HepG2 (cell line): ENCODE measurements around the gene HHLA2. TPM values are rescaled to one million over a fixed set of nuclear protein-coding genes. Genes with fewer than 3 reads are reported as not detected.
"Not testable (repeated sequence)": the region's sequence is repeated elsewhere in the genome, so short reads cannot be mapped to it uniquely, and the experiment has no call there.

Source experiments
- ATAC-seq: fragments of 200-7000 bp; cut with Tn5 transposase; 3 replicates; pipeline ENCODE4 v1.9.1; 2020; ENCODE audit warnings: mild to moderate bottlenecking, moderate library complexity
- BruUV-seq: library from RNA; stranded (reverse); fragments of 400-500 nt; replicated peaks from 2 replicates; lab custom pipeline; 2021; lab: Mats Ljungman, UMichigan
- CTCF ChIA-PET: fragments of 300-600 bp; formaldehyde crosslinking; extraction: SDS; loops from one replicate; lab custom pipeline; 2021; ENCODE audit warnings: low total read pairs, inconsistent platforms, low intra/inter-chr PET ratio; lab: Yijun Ruan, JAX
- POLR2A ChIA-PET: fragments of 350-600 bp; sonication (Branson Sonifier 250); formaldehyde crosslinking; loops from one replicate; lab custom pipeline; 2020; ENCODE audit warnings: antibody characterized with exemption, inconsistent platforms; lab: Yijun Ruan, JAX
- DNase-seq: peaks from one replicate; pipeline ENCODE4 v3.0.0-alpha.2; 2015; ENCODE audit warnings: low spot score
- FAIRE-seq: peaks from 3 replicates; lab custom pipeline; 2011; peaks lifted over from hg19 to GRCh38; lab: Jason Lieb, UNC
- H2AFZ ChIP-seq: one replicate; pipeline ENCODE4 v1.6.1; 2011; ENCODE audit warnings: low read length, inconsistent platforms
- H3K27ac ChIP-seq: fragments of 300-600 bp; 3 replicates; pipeline ENCODE4 v1.8.0; 2011; ENCODE audit warnings: mixed run types, mild to moderate bottlenecking, mixed read lengths, low read length, inconsistent platforms; ENCODE audit not compliant: insufficient read depth; ENCODE audit errors: extremely low read length
- H3K27me3 ChIP-seq, 2 experiments: fragments of 200-600 bp in 1 of 2; 2 replicates in 1 of 2; 3 replicates in 1 of 2; pipeline versions ENCODE4 v1.6.0 to v1.8.0; 2011; ENCODE audit warnings: low read length in 2 of 2, mild to moderate bottlenecking in 2 of 2, moderate library complexity in 2 of 2, inconsistent platforms in 1 of 2; ENCODE audit not compliant: insufficient read depth in 2 of 2, control insufficient read depth in 1 of 2
- H3K36me3 ChIP-seq, 2 experiments: fragments of 200-600 bp in 1 of 2; replicated peaks in 1 of 2; 2 replicates in 1 of 2; 3 replicates in 1 of 2; pipeline versions ENCODE4 v1.5.1 to v1.8.0; 2011; ENCODE audit warnings: low read length in 2 of 2, inconsistent platforms in 1 of 2; ENCODE audit not compliant: insufficient read depth in 2 of 2, control insufficient read depth in 1 of 2
- H3K4me1 ChIP-seq: 2 replicates; pipeline ENCODE4 v1.5.1; 2012; ENCODE audit warnings: low read length, inconsistent platforms; ENCODE audit not compliant: insufficient read depth
- H3K4me2 ChIP-seq: 2 replicates; pipeline ENCODE4 v1.6.0; 2011; ENCODE audit warnings: low read depth, low read length, inconsistent platforms
- H3K4me3 ChIP-seq, 3 experiments: fragments of 200-600 bp in 1 of 3; sonication (generic), shearing (Covaris generic) in 1 of 3; replicated peaks in 1 of 3; 2 replicates each; pipeline ENCODE4 v1.5.1; 2011 to 2016; ENCODE audit warnings: low read length in 3 of 3, inconsistent platforms in 2 of 3, low read depth in 2 of 3, mild to moderate bottlenecking in 2 of 3, control low read depth in 1 of 3, mixed read lengths in 1 of 3; ENCODE audit not compliant: insufficient read depth in 1 of 3
- H3K79me2 ChIP-seq: one replicate; pipeline ENCODE4 v1.6.1; 2011; ENCODE audit warnings: low read length, inconsistent platforms; ENCODE audit not compliant: insufficient read depth
- H3K9ac ChIP-seq: 2 replicates; pipeline ENCODE4 v1.6.0; 2011; ENCODE audit warnings: mild to moderate bottlenecking, low read depth, low read length, inconsistent platforms; ENCODE audit not compliant: insufficient read depth
- H3K9me3 ChIP-seq: 2 replicates; pipeline ENCODE4 v1.5.1; 2012; ENCODE audit warnings: mild to moderate bottlenecking, low read length
- H4K20me1 ChIP-seq: 2 replicates; pipeline ENCODE4 v1.6.0; 2011; ENCODE audit warnings: inconsistent platforms, mild to moderate bottlenecking, low read length, moderate library complexity; ENCODE audit not compliant: insufficient read depth
- AHR ChIP-seq: IDR thresholded peaks from 2 replicates; pipeline ENCODE4 v1.6.1; 2018; ENCODE audit warnings: missing genetic modification reagents, missing compliant biosample characterization
- MAF1 ChIP-seq: sonication (generic); formaldehyde crosslinking; IDR thresholded peaks from 2 replicates; pipeline ENCODE4 v1.5.0; 2020; ENCODE audit warnings: missing genetic modification reagents, borderline replicate concordance
- MAFF ChIP-seq: IDR thresholded peaks from 2 replicates; pipeline ENCODE4 v1.6.1; 2011; ENCODE audit warnings: low read depth, low read length, improper control_type of control experiment
- MAFK ChIP-seq, 2 experiments: IDR thresholded peaks in 1 of 2; conservative IDR thresholded peaks in 1 of 2; 2 replicates each; pipeline ENCODE4 v1.6.1; 2011; ENCODE audit warnings: improper control_type of control experiment in 2 of 2, low read length in 2 of 2
- MBD4 ChIP-seq: IDR thresholded peaks from 2 replicates; pipeline ENCODE4 v1.6.1; 2012; ENCODE audit warnings: low read length, inconsistent platforms, borderline replicate concordance
- PHF21A ChIP-seq: sonication (generic); formaldehyde crosslinking; IDR thresholded peaks from 2 replicates; pipeline ENCODE4 v1.5.0; 2020; ENCODE audit warnings: mild to moderate bottlenecking, missing genetic modification reagents
- SRSF1 ChIP-seq: fragments of 200-400 bp; formaldehyde crosslinking; optimal IDR thresholded peaks from 2 replicates; pipeline ENCODE3; 2017; ENCODE audit warnings: mild to moderate bottlenecking, low read depth, low read length, moderate library complexity
- SUZ12 ChIP-seq: fragments of 150-350 bp; IDR thresholded peaks from 2 replicates; pipeline ENCODE4 v1.6.1; 2014; ENCODE audit warnings: low read depth, low read length
- TBX3 ChIP-seq: fragments of 450-650 bp; IDR thresholded peaks from 2 replicates; pipeline ENCODE4 v1.6.1; 2017; ENCODE audit warnings: antibody characterized with exemption, mild to moderate bottlenecking, inconsistent platforms, borderline replicate concordance
- ZNF761 ChIP-seq: sonication (generic); formaldehyde crosslinking; conservative IDR thresholded peaks from 2 replicates; pipeline ENCODE4 v1.4.0; 2020; ENCODE audit warnings: mild to moderate bottlenecking, missing genetic modification reagents
- ZNF891 ChIP-seq: sonication (generic); formaldehyde crosslinking; IDR thresholded peaks from 2 replicates; pipeline ENCODE4 v1.5.0; 2020; ENCODE audit warnings: mild to moderate bottlenecking, missing genetic modification reagents
- WGBS: methylation state at CpG from one replicate; pipeline ENCODE4 v1.1.6; 2017; ENCODE audit warnings: low lambda C conversion rate; 5-methylcytosine and 5-hydroxymethylcytosine counted together
- in situ Hi-C: cut with HindIII; loops from 2 replicates; pipeline ENCODE4 v1.10.0; 2017; ENCODE audit warnings: low pct_unique_long_range_greater_than_20kb; ENCODE audit not compliant: extremely low pct_ligation_motif_present
- intact Hi-C: fragments of 100-400 bp; cut with micrococcal nuclease; formaldehyde crosslinking; loops from one replicate; pipeline ENCODE4 v1.10.0; 2022; ENCODE audit not compliant: unreplicated experiment
- polyA plus RNA-seq, 8 experiments: library from polyadenylated mRNA; depleted of rRNA in 3 of 8; stranded (reverse) in 7 of 8; unstranded in 1 of 8; fragments of >200 nt; fragmentation: Illumina TruSeq in 4 of 8; extraction: Trizol in 4 of 8; gene quantifications; 2 replicates each; pipeline versions ENCODE4 v1.2.1 to v1.2.3, GENCODE V29; 2011 to 2016; ENCODE audit warnings: low read depth in 4 of 8, missing spikeins in 1 of 8, mixed read lengths in 1 of 8; ENCODE audit not compliant: insufficient read depth in 1 of 8
- total RNA-seq, 5 experiments: library from RNA; depleted of rRNA; stranded (reverse); fragments of >200 nt; fragmentation: Illumina TruSeq; extraction: Trizol; gene quantifications; 2 replicates each; pipeline ENCODE4 v1.2.3, GENCODE V29; 2016; ENCODE audit warnings: low read depth in 1 of 5

Gene HHLA2
- total and polyA plus RNA-seq, 2 of the 13 experiments (the other 11 are each of a cell fraction or from before 2014, with no cell fraction given): not detected

GRCh38 chr3:108287146-108287545, 9.2 kb upstream of the HHLA2 start:
- FAIRE-seq: no peak
- DNase-seq: no peak
- H3K27ac ChIP-seq: no peak overlapping the region
- 0% methylated on average over 1 of the region's 1 CpG for WGBS
- no peaks in the 10 kb centered on the region for H3K36me3 ChIP-seq
- H3K4me1 ChIP-seq: no peaks in the 10 kb centered on the region
- in situ Hi-C loops (no loop called here), intact Hi-C loops (no loop called here)
- no TSS peak for BruUV-seq
- H3K4me2 ChIP-seq: no peak overlapping the region
- ATAC-seq: no peak
- no peaks in the 10 kb centered on the region for H3K79me2 ChIP-seq
- CTCF ChIA-PET: no interaction called here
- H3K9me3 ChIP-seq: no peaks in the 10 kb centered on the region
- H2AFZ ChIP-seq: no peak overlapping the region
- no peaks in the 10 kb centered on the region; a peak in 1 of 5 replicates for H3K27me3 ChIP-seq
- H4K20me1 ChIP-seq: no peaks in the 10 kb centered on the region
- TF ChIP-seq MBD4: no peak
- TF ChIP-seq PHF21A (CRISPR knock-in tag): no peak
- TF ChIP-seq ZNF761 (CRISPR knock-in tag): no peak
- TF ChIP-seq AHR (CRISPR knock-in tag): no peak
- no peak for TF ChIP-seq TBX3
- no peak for TF ChIP-seq SRSF1
- no peak for TF ChIP-seq ZNF891 (CRISPR knock-in tag)
- TF ChIP-seq MAF1: no peak
- TF ChIP-seq SUZ12: no peak
- TF ChIP-seq, all 625 proteins: peak for 0
- H3K4me3 ChIP-seq: no peak overlapping the region
- no peak overlapping the region for H3K9ac ChIP-seq
- POLR2A ChIA-PET: no interaction called here

GRCh38 chr3:108288193-108288592, 8.2 kb upstream of the HHLA2 start:
- H2AFZ ChIP-seq, CTCF ChIA-PET, H3K79me2 ChIP-seq, DNase-seq, H3K4me2 ChIP-seq, H3K27ac ChIP-seq, FAIRE-seq, intact Hi-C loops, ATAC-seq, H3K4me1 ChIP-seq, BruUV-seq, H3K36me3 ChIP-seq, H3K9me3 ChIP-seq, H3K9ac ChIP-seq, H3K4me3 ChIP-seq, H4K20me1 ChIP-seq, POLR2A ChIA-PET, H3K27me3 ChIP-seq, in situ Hi-C loops: not testable (repeated sequence)
- WGBS: 17% methylated on average over 6 of the region's 6 CpGs
- TF ChIP-seq MAFF (peak; percentile 96), MAFK (conservative IDR thresholded peaks at IDR 0.05 in 1 of 2, IDR thresholded peaks at IDR 0.05 in 1 of 2; ENCODE audit: low read length in 2 of 2) (peak; percentile 93 to 96)
